ENCODE results near the gene CFB.
"Not testable (repeated sequence)": the region's sequence is repeated elsewhere in the genome, so short reads cannot be mapped to it uniquely, and the experiment has no call there.

CFB gene

DNA sequence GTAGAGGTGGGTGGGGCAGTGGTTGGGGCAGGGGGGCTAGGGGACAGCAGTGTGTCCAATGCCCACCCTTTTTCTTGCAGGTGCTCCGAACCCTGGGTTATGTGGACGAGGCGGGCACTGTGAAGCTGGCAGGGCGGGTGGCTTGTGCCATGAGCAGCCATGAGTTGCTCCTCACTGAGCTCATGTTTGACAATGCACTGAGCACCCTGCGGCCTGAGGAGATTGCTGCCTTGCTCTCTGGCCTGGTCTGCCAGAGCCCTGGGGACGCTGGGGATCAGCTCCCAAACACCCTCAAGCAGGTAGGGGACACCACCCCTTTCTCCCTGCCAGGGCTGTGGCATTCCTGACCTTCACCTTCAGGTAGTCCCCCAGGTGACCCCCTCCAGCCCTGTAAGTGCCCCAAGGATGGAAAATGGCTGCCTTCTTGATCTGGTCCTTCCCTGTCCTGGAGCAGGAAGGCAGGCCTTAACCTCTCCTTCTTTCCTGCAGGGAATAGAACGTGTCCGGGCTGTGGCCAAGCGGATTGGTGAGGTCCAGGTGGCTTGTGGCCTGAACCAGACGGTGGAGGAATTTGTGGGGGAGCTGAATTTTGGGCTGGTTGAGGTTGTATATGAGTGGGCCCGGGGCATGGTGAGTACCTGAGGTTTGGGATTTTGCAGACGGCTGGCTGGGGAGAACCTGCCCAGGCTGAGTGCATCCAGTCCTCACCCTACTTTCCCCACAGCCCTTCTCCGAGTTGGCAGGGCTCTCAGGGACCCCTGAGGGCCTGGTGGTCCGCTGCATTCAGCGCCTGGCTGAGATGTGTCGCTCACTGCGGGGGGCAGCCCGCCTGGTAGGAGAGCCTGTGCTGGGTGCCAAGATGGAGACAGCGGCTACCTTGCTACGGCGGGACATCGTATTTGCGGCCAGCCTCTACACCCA is 23.2 kb downstream of the CFB start:
- Mint-ChIP-seq H3K9me3 (no peaks in the 10 kb centered on the region), H3K27me3 (ENCODE audit: low read depth) (no peaks in the 10 kb centered on the region), H3K36me3 (ENCODE audit: low read depth) (peaks cover 34% of the 10 kb centered on the region), H3K27ac (no peak overlapping the region), H3K4me3 (peak overlapping the region; percentile 58), H3K4me1 (ENCODE audit: low read depth) (peaks cover 26% of the 10 kb centered on the region)

DNA sequence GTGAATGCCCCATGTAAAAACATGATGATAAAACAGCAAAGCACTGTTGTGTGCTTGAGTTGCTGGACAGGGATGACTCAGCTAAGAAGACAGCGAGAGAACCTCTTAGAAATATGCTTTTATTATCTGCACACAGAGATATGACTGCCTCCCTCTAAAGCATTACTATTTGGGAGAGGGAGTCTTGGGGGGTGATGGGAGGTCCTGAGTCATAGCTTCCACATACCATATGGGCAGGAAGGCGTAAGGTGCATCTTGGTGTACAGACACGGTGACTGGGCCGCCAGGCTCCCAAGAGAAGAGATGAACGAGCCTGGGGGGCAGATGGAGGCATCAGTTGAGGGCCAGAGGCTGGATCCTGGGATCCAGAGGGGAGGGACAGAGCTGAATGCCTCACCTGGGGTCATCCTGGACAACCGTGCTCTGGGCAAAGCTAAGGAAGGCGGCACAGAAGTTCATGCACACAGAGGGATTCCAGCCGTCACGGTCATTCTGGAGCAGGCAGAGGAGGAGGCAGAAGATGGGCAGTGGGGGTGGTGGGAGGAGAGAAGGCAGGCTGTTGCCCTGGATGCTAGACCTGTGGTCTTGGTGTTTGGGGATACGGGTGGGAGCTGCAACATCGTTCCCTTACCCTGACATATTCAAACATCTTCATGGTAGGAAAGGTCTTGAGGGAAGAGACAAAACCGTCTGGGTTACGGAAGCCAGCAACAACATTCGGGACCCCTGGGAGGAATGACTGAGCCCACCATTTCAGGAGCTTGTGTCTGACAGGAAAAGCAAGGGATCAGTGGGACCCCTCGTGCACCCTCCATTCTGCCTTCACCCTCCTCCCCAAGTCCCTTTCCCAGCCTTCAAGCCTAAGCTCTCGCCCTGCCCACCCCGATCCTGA is 24.1 kb downstream of the CFB start:
- H3K4me1 Mint-ChIP-seq (ENCODE audit: low read depth) = peaks cover 26% of the 10 kb centered on the region
- H3K27me3 Mint-ChIP-seq (ENCODE audit: low read depth) = no peaks in the 10 kb centered on the region
- H3K36me3 Mint-ChIP-seq (ENCODE audit: low read depth) = peaks cover 28% of the 10 kb centered on the region
- H3K9me3 Mint-ChIP-seq = no peaks in the 10 kb centered on the region
- peak overlapping the region; percentile 58 for H3K4me3 Mint-ChIP-seq
- H3K27ac Mint-ChIP-seq = peak overlapping the region; percentile 73

DNA sequence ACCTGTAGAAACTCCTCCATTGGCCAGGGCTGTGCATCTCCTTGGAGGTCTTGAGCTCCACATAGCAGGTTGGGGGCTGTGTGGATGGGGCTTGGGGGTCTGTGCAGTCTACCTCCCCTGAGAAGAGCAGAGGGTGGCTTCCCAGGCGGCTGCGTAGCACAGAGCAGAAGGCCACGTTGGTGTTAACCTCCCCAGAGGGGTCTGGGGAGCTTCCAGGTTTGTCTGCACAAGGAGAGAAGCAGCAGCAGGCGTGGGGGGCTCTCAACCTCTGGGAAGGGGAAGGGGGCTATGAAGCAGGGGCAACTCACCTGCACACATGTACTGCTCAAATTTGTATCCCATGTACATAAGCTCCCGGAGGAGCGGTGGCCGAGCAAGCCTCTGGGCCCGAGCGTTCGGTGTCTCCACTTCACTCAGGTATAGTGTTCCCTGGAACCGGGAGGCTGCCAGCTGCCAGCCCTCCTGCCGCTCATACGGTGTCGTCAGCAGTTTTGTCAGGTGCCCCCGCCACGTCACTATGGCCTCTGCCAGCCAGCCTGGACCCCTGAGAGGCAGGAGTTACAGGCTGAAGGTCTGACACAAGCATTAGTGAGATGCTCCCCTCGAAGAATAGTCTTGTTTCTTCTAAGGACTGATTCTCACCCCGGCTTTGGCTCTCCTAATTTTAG is 24.8 kb downstream of the CFB start:
- Mint-ChIP-seq H3K27me3 (ENCODE audit: low read depth) (no peaks in the 10 kb centered on the region), H3K9me3 (no peaks in the 10 kb centered on the region), H3K27ac (peak overlapping the region; percentile 100), H3K4me3 (peak overlapping the region; percentile 95), H3K36me3 (ENCODE audit: low read depth) (peaks cover 26% of the 10 kb centered on the region), H3K4me1 (ENCODE audit: low read depth) (peaks cover 26% of the 10 kb centered on the region)

DNA sequence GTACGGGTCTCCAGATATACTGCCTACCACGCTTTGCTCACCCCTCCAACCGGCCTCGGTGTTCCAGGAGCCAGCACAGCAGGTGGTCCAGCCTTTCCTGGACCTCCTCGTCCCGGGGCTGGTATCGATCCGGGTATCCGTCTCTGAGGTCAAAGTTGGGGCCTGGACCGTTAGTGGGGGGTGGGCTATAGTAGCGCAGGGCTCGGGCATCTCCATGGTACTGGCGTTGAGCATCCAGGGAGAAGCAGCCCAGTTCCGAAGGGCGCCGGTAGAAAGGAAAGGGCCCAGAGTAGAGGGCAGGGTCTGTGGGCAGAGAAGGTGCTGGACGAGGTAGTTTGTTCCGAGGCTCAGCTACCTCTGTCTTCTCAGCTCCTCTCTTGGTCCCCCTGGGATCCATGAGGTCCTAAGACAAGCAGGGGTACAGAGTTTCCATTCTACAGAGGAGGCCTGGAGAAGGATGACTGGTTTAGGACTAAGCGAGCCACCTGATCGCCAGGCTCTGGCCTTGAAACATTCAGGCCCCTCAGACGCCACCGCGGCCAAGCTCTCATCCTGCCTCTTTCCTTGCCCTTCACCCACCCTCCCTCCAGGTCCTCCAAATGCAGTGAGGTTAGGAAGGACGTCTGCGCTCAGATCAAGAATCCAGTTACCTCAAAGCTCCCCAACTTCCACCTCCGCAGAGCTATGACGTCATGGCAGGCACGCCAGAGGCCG is 25.5 kb downstream of the CFB start:
- H3K4me1 Mint-ChIP-seq (ENCODE audit: low read depth) = peaks cover 26% of the 10 kb centered on the region
- peaks cover 20% of the 10 kb centered on the region for H3K36me3 Mint-ChIP-seq (ENCODE audit: low read depth)
- peak overlapping the region; percentile 95 for H3K4me3 Mint-ChIP-seq
- H3K27me3 Mint-ChIP-seq (ENCODE audit: low read depth) = no peaks in the 10 kb centered on the region
- no peaks in the 10 kb centered on the region for H3K9me3 Mint-ChIP-seq
- peak overlapping the region; percentile 100 for H3K27ac Mint-ChIP-seq

DNA sequence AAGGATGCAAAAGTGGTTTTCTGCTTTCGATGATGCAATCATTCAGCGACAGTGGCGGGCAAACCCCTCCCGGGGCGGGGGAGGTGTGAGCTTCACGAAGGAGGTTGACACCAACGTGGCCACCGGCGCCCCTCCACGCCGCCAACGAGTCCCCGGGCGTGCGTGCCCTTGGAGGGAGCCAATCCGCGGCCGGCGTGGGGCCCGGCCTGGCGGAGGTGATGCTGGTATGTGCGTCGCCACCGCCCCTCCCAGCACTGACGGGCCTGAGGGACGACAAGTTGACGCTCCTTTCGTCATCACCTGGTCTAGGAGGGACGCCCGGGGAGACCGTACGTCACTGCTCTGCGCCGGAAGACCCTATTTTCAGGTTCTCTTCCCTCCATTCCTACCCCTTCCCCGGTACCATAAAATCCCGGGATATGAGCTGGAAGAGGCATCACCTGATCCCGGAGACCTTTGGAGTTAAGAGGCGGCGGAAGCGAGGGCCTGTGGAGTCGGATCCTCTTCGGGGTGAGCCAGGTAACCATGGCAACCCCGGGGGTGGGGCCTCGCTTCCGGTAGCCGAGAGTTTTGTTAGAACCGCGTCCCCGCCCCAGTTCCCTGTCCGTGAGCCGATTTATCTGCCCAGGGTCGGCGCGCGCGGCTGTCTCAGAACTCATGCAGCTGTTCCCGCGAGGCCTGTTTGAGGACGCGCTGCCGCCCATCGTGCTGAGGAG is 26.3 kb downstream of the CFB start, which contains the start of gene DXO:
TSS of gene DXO (minus strand) at position 146 of the 716 bp plus-strand sequence. CDS start 463 bp downstream, outside the sequence.
- Mint-ChIP-seq H3K27ac (peak within 1 kb of the TSS; percentile 100), H3K4me3 (peak within 1 kb of the TSS; percentile 95), H3K27me3 (ENCODE audit: low read depth) (no peaks in the 10 kb centered on the region), H3K36me3 (ENCODE audit: low read depth) (peaks cover 15% of the 10 kb centered on the region), H3K4me1 (ENCODE audit: low read depth) (peaks cover 26% of the 10 kb centered on the region), H3K9me3 (no peaks in the 10 kb centered on the region)

DNA sequence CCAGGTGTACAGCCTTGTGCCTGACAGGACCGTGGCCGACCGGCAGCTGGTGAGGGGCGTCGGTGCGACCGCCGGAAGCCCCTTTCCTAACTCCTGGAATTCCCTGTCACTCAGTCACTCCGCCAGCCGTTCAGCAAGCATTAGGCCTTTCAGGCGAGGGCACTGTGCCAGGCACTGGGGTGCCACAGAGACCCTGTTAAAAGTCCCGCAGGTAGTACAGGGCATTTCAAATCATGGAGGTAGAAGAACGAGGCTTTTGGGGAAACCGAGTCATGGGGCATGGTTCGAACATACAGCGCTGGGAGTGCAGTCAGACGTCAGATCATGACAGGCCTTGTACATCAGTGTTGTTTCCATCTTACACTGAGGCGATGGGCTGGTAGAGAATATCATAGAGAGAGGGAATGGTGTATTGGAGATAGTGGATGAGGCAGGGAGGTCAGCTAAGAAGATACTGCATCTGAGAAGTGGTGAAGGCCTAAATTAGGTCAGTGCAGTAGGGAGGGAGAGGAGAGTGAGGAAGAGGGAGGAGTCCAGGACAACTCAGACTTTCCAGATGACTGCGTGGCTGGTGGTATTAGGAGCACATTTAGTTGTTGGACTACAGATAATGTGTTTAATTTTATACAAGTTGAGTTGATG is 26.9 kb downstream of the CFB start:
- Mint-ChIP-seq H3K27ac (peak overlapping the region; percentile 100), H3K4me3 (peak overlapping the region; percentile 95), H3K4me1 (ENCODE audit: low read depth) (peaks cover 26% of the 10 kb centered on the region), H3K27me3 (ENCODE audit: low read depth) (no peaks in the 10 kb centered on the region), H3K36me3 (ENCODE audit: low read depth) (peaks cover 11% of the 10 kb centered on the region), H3K9me3 (no peaks in the 10 kb centered on the region)

DNA sequence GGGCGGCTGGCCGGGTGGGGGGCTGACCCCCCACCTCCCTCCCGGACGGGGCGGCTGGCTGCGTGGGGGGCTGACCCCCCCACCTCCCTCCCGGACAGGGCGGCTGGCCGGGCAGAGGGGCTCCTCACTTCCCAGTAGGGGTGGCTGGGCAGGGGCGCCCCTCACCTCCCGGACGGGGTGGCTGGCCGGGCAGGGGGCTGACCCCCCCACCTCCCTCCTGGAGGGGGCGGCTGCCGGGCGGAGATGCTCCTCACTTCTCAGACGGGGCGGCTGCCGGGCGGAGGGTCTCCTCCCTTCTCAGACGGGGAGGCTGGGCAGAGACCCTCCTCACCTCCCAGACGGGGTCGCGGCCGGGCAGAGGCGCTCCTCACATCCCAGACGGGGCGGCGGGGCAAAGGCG is 30.2 kb downstream of the CFB start:
- H3K27ac Mint-ChIP-seq; H3K4me3 Mint-ChIP-seq; H3K9me3 Mint-ChIP-seq; H3K27me3 Mint-ChIP-seq (ENCODE audit: low read depth); H3K36me3 Mint-ChIP-seq (ENCODE audit: low read depth): not testable (repeated sequence)
- H3K4me1 Mint-ChIP-seq (ENCODE audit: low read depth) = peaks cover 18% of the 10 kb centered on the region

DNA sequence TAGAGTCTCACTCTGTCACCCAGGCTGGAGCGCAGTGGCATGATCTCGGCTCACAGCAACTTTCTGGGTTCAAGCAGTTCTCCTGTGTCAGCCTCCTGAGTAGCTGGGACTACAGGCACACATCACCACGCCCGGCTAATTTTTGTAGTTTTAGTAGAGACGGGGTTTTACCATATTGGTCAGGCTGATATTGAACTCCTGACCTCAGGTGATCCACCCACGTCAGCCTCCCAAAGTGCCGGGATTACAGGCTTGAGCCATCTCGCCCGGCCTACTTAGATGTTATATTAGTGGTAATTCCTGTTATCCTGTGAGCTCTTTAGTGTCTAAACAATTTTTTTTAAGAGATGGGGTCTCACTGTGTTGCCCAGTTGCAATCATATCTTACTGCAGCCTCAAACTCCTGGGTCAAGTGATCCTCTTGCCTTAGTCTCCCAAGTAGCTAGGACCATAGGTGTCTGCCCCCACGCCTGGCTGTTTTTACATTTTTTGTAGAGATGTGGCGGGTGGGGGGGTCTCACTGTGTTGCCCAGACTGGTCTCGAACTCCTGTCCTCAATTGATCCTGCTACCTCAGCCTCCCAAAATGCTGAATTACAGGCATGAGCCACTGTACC is 32.0 kb downstream of the CFB start:
- peaks cover 5% of the 10 kb centered on the region for H3K36me3 Mint-ChIP-seq (ENCODE audit: low read depth)
- H3K4me3 Mint-ChIP-seq = no peak overlapping the region
- H3K4me1 Mint-ChIP-seq (ENCODE audit: low read depth) = peaks cover 10% of the 10 kb centered on the region
- H3K27ac Mint-ChIP-seq = no peak overlapping the region
- no peaks in the 10 kb centered on the region for H3K27me3 Mint-ChIP-seq (ENCODE audit: low read depth)
- H3K9me3 Mint-ChIP-seq = no peaks in the 10 kb centered on the region

DNA sequence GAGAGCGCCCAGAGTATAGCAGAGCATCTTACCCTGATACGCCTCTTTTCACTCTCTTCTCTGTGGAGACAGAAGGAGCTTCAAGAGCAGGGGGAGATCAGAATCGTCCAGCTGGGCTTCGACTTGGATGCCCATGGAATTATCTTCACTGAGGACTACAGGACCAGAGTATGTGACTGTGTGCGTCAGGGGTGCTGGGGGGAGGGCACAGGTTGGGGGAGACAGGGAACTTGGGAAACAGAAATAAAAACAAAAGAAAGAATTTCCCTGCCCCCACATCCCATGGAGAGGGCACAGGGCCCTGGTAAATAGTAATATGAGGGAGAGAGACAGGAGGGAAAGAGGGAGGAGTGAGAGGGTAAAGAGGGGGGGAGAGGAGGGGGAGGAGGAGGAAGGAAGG is 32.9 kb downstream of the CFB start:
- H3K36me3 Mint-ChIP-seq (ENCODE audit: low read depth) = peaks cover 2% of the 10 kb centered on the region
- peak overlapping the region; percentile 67 for H3K27ac Mint-ChIP-seq
- no peaks in the 10 kb centered on the region for H3K9me3 Mint-ChIP-seq
- H3K4me1 Mint-ChIP-seq (ENCODE audit: low read depth) = peaks cover 3% of the 10 kb centered on the region
- H3K27me3 Mint-ChIP-seq (ENCODE audit: low read depth) = no peaks in the 10 kb centered on the region
- no peak overlapping the region for H3K4me3 Mint-ChIP-seq

DNA sequence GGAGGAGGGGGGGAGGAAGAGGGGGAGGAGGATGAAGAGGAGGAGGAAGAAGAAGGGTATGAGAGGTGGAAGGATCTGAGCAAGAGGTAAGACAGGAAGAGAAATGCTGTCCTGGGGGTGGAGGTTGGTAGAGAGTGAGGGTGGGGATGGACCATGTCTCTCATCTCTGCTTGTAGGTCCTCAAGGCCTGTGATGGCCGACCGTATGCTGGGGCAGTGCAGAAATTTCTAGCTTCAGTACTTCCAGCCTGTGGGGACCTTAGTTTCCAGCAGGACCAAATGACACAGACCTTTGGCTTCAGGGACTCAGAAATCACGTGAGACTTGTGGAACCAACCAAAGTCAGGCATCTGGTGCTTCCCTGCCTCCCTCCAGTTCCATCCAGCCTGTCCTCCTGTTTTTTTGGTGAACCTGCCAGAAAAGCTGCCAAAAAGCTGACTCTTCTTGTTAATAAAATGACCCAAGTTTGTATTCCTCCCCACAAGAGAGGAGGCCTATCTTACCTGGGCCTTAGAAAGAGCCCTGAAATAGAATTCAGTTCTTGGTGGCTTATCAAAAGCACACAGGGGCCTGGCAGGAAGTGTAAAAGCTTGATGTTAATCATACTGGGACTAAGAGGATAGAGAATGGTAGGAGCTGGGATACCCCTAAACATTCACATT is 33.5 kb downstream of the CFB start:
- H3K4me3 Mint-ChIP-seq = no peak overlapping the region
- H3K9me3 Mint-ChIP-seq = no peaks in the 10 kb centered on the region
- peaks cover 2% of the 10 kb centered on the region for H3K36me3 Mint-ChIP-seq (ENCODE audit: low read depth)
- H3K4me1 Mint-ChIP-seq (ENCODE audit: low read depth) = peaks cover 3% of the 10 kb centered on the region
- no peaks in the 10 kb centered on the region for H3K27me3 Mint-ChIP-seq (ENCODE audit: low read depth)
- no peak overlapping the region for H3K27ac Mint-ChIP-seq

DNA sequence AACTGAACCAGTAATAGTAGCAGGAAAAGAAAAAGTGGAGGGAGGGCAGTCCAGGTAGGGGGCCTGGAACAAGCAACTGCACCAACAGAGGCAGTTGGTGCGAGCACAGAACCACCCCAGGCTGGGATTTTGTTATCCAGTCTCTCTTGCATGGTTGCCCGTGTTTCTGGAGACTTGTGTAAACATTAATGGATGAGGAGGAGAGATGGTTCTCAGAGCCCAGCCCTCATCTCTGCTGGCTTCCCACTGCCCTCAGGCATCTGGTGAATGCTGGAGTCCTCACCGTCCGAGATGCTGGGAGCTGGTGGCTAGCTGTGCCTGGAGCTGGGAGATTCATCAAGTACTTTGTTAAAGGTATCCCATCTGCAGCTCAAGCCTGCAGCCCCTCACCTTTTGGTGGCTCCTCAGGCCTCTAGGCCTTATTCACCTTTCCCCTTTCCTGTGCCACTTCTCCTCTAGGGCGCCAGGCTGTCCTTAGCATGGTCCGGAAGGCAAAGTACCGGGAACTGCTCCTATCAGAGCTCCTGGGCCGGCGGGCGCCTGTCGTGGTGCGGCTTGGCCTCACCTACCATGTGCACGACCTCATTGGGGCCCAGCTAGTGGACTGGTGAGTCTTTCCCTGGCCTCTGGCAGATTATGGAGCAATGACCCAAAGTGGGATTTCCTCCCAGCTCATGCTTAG is 34.4 kb downstream of the CFB start:
- not testable (repeated sequence) for H3K4me3 Mint-ChIP-seq; H3K27ac Mint-ChIP-seq; H3K4me1 Mint-ChIP-seq (ENCODE audit: low read depth); H3K27me3 Mint-ChIP-seq (ENCODE audit: low read depth); H3K36me3 Mint-ChIP-seq (ENCODE audit: low read depth); H3K9me3 Mint-ChIP-seq

DNA sequence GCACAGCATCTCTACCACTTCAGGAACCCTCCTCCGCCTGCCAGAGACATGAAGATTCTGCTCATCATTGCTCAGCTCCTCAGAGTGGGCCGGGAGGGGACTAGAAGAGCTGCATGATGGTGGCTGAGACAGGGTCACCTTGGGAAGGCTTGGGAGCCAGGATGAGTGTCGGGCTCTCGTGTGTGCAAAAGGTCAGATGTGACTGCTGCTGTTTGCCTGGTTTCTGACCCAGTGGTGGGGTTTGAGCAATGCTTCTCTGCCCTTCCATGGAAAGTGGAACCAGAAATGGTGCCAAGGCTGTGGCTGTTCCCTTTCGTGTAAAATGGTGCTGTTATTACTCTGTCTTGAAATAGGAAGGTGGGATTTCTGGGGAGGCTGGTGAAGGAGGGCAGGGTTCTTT is 35.1 kb downstream of the CFB start:
- not testable (repeated sequence) for H3K9me3 Mint-ChIP-seq; H3K4me1 Mint-ChIP-seq (ENCODE audit: low read depth); H3K27me3 Mint-ChIP-seq (ENCODE audit: low read depth); H3K4me3 Mint-ChIP-seq; H3K27ac Mint-ChIP-seq; H3K36me3 Mint-ChIP-seq (ENCODE audit: low read depth)

Data from T-helper 1 cell treated with Interleukin-12 subunit alpha and Interleukin-12 subunit beta and Interleukin-4 antibody, amounts not matched to agents 30 μg/mL and 1 μg/mL, for 36 hours (primary cell).